SHP77 treated with DMSO at 0.1 percent for 48 hours (cell line): Measurements from ENCODE around the gene MGAT3.
"Not testable (repeated sequence)": the region's sequence is repeated elsewhere in the genome, so short reads cannot be mapped to it uniquely, and the experiment has no call there.

Experiments
- DNase-seq: peaks from one replicate; lab custom pipeline; 2025; lab: John Stamatoyannopoulos, UW

MGAT3 gene

GRCh38 chr22:39514373-39514973, 57.7 kb downstream of the MGAT3 start:
- peak; percentile 5 for DNase-seq

- no peak for DNase-seq
Observed at GRCh38 chr22:39515266-39516050, 58.6 kb downstream of the MGAT3 start.

- no peak for DNase-seq
Observed at GRCh38 chr22:39517470-39517869, 60.7 kb downstream of the MGAT3 start.

GRCh38 chr22:39518144-39518786, 61.5 kb downstream of the MGAT3 start:
- DNase-seq: no peak

GRCh38 chr22:39518996-39519680, 62.3 kb downstream of the MGAT3 start:
- DNase-seq: no peak

- DNase-seq: peak; percentile 96
Observed at GRCh38 chr22:39519681-39520225, 62.9 kb downstream of the MGAT3 start.

- no peak for DNase-seq
Observed at GRCh38 chr22:39520226-39521105, 63.7 kb downstream of the MGAT3 start, which contains the start of gene ATF4. Gene ATF4 (plus strand): TSS chr22:39520562. CDS start chr22:39521446, 884 bp downstream.

- not testable (repeated sequence) for DNase-seq
Observed at GRCh38 chr22:39521106-39521885, 64.5 kb downstream of the MGAT3 start.

GRCh38 chr22:39522091-39522490, 65.3 kb downstream of the MGAT3 start:
- not testable (repeated sequence) for DNase-seq

- peak; percentile 16 for DNase-seq
Observed at GRCh38 chr22:39522567-39523300, 65.9 kb downstream of the MGAT3 start.

GRCh38 chr22:39524089-39524752, 67.4 kb downstream of the MGAT3 start:
- no peak for DNase-seq

- DNase-seq: no peak
Observed at GRCh38 chr22:39524753-39525657, 68.2 kb downstream of the MGAT3 start.

GRCh38 chr22:39525658-39525975, 68.8 kb downstream of the MGAT3 start:
- DNase-seq: no peak

- no peak for DNase-seq
Observed at GRCh38 chr22:39526736-39527171, 69.9 kb downstream of the MGAT3 start.

- DNase-seq: no peak
Observed at GRCh38 chr22:39527481-39527961, 70.7 kb downstream of the MGAT3 start.

- no peak for DNase-seq
Observed at GRCh38 chr22:39528080-39528661, 71.4 kb downstream of the MGAT3 start.

- DNase-seq: peak; percentile 90
Observed at GRCh38 chr22:39528681-39529486, 72.1 kb downstream of the MGAT3 start.
